HG03097 (cell line): ENCODE data around the gene TSPYL6.
A peak's percentile ranks its signal among the peaks of the same experiment; 100 is the strongest.
"Not testable (repeated sequence)": the region's sequence is repeated elsewhere in the genome, so short reads cannot be mapped to it uniquely, and the experiment has no call there.

ENCODE experiments used
- ATAC-seq: cut with Tn5 transposase; IDR thresholded peaks from one replicate; pipeline ENCODE4 v1.9.1; 2021; ENCODE audit not compliant: unreplicated experiment, low FRiP score

TSPYL6 gene

GRCh38 chr2:54256091-54256694 is at the start of gene TSPYL6:
Gene TSPYL6, minus strand, starts transcription at chr2:54256229. Its CDS starts 78 bp downstream, at chr2:54256151.
- ATAC-seq, result no peak

- no peak for ATAC-seq
These were observed 47.6 kb upstream of the TSPYL6 start for GRCh38 chr2:54303631-54304030.

- no peak for ATAC-seq
These were observed 42.5 kb upstream of the TSPYL6 start for GRCh38 chr2:54298514-54298913.

GRCh38 chr2:54295911-54296310 is 39.9 kb upstream of the TSPYL6 start:
- no peak for ATAC-seq

- ATAC-seq, result not testable (repeated sequence)
These were observed 38.6 kb upstream of the TSPYL6 start for GRCh38 chr2:54294665-54295064.

- ATAC-seq, result no peak
These were observed 34.5 kb upstream of the TSPYL6 start for GRCh38 chr2:54290356-54291025.

- no peak for ATAC-seq
These were observed 33.9 kb upstream of the TSPYL6 start for GRCh38 chr2:54289917-54290316.

- ATAC-seq, result no peak
These were observed 31.5 kb upstream of the TSPYL6 start for GRCh38 chr2:54287532-54287931.

GRCh38 chr2:54285451-54285850 is 29.4 kb upstream of the TSPYL6 start:
- ATAC-seq, result no peak

GRCh38 chr2:54284826-54285225 is 28.8 kb upstream of the TSPYL6 start:
- ATAC-seq, result no peak

GRCh38 chr2:54279385-54279784 is 23.4 kb upstream of the TSPYL6 start:
- ATAC-seq, result no peak

GRCh38 chr2:54275541-54275940 is 19.5 kb upstream of the TSPYL6 start:
- ATAC-seq, result no peak

- no peak for ATAC-seq
These were observed 18.8 kb upstream of the TSPYL6 start for GRCh38 chr2:54274781-54275242.

GRCh38 chr2:54271843-54272627 is 16.0 kb upstream of the TSPYL6 start:
- peak; percentile 79 for ATAC-seq

- ATAC-seq, result no peak
These were observed 15.2 kb upstream of the TSPYL6 start for GRCh38 chr2:54271189-54271588.

- ATAC-seq, result no peak
These were observed 11.5 kb upstream of the TSPYL6 start for GRCh38 chr2:54267577-54267976.

- ATAC-seq, result not testable (repeated sequence)
These were observed 9.1 kb upstream of the TSPYL6 start for GRCh38 chr2:54265081-54265480.

GRCh38 chr2:54262015-54262765 is 6.2 kb upstream of the TSPYL6 start:
- no peak for ATAC-seq

GRCh38 chr2:54261537-54261936 is 5.5 kb upstream of the TSPYL6 start:
- no peak for ATAC-seq

- ATAC-seq, result no peak
These were observed 4.2 kb upstream of the TSPYL6 start for GRCh38 chr2:54260241-54260595.
